Mucosa of stomach (tissue), 1 donor: ENCODE data around the gene ARMCX6.
"Not testable (repeated sequence)": the region's sequence is repeated elsewhere in the genome, so short reads cannot be mapped to it uniquely, and the experiment has no call there.

Experiments
- H3K27me3 ChIP-seq: one replicate; pipeline ENCODE4 v1.7.0; 2013; ENCODE audit warnings: mild to moderate bottlenecking, low read length; ENCODE audit not compliant: control insufficient read depth, insufficient read depth
- H3K36me3 ChIP-seq: one replicate; pipeline ENCODE4 v1.7.0; 2013; ENCODE audit warnings: low read length; ENCODE audit not compliant: control insufficient read depth, insufficient read depth
- H3K4me1 ChIP-seq: one replicate; pipeline ENCODE4 v1.7.0; 2013; ENCODE audit warnings: mild to moderate bottlenecking, low read length; ENCODE audit not compliant: control insufficient read depth, insufficient read depth
- H3K4me3 ChIP-seq: one replicate; pipeline ENCODE4 v1.7.0; 2013; ENCODE audit warnings: low read length
- H3K9ac ChIP-seq: one replicate; pipeline ENCODE4 v1.7.0; 2013; ENCODE audit warnings: mild to moderate bottlenecking, low read length, moderate library complexity
- H3K9me3 ChIP-seq: one replicate; pipeline ENCODE4 v1.7.0; 2013; ENCODE audit warnings: mild to moderate bottlenecking, low read length, moderate library complexity; ENCODE audit not compliant: control insufficient read depth
- donor health status: Pancreatic carcinoma.

The ARMCX6 gene

GRCh38 chrX:101602077-101602476 is 15.7 kb downstream of the ARMCX6 start:
- Histone ChIP-seq H3K4me1 (no peaks in the 10 kb centered on the region), H3K4me3 (no peak overlapping the region), H3K9me3 (no peaks in the 10 kb centered on the region), H3K36me3 (no peaks in the 10 kb centered on the region), H3K27me3 (no peaks in the 10 kb centered on the region), H3K9ac (no peak overlapping the region)

GRCh38 chrX:101599592-101599991 is 18.2 kb downstream of the ARMCX6 start:
- not testable (repeated sequence) for H3K36me3 ChIP-seq, H3K9me3 ChIP-seq, H3K4me3 ChIP-seq, H3K27me3 ChIP-seq, H3K9ac ChIP-seq, H3K4me1 ChIP-seq

GRCh38 chrX:101595739-101596419 is 21.9 kb downstream of the ARMCX6 start:
- no peaks in the 10 kb centered on the region for H3K27me3 ChIP-seq
- H3K9me3 ChIP-seq = no peaks in the 10 kb centered on the region
- H3K4me3 ChIP-seq = no peak overlapping the region
- no peak overlapping the region for H3K9ac ChIP-seq
- H3K4me1 ChIP-seq = no peaks in the 10 kb centered on the region
- no peaks in the 10 kb centered on the region for H3K36me3 ChIP-seq
